Fibroblast of lung (primary cell): ENCODE data around the gene TRIM46. TPM values are rescaled to one million over a fixed set of nuclear protein-coding genes. Genes with fewer than 3 reads are reported as not detected.
"Not testable (repeated sequence)": the region's sequence is repeated elsewhere in the genome, so short reads cannot be mapped to it uniquely, and the experiment has no call there.

Experiments used
- DNase-seq, 2 donors: peaks; one replicate each; pipeline versions ENCODE4 v3.0.0 to v3.0.0-alpha.2; 2010; ENCODE audit warnings: low read depth in 2 of 2
- H2AFZ ChIP-seq: 2 replicates; pipeline ENCODE4 v1.5.1; 2012; ENCODE audit warnings: low read length, control low read depth, inconsistent platforms
- H3K27ac ChIP-seq: 2 replicates; pipeline ENCODE4 v1.5.1; 2011; ENCODE audit warnings: low read length, control low read depth; ENCODE audit not compliant: insufficient read depth
- H3K27me3 ChIP-seq: 2 replicates; pipeline ENCODE4 v1.5.1; 2011; ENCODE audit warnings: mild to moderate bottlenecking, low read length; ENCODE audit not compliant: control insufficient read depth, insufficient read depth
- H3K36me3 ChIP-seq: 2 replicates; pipeline ENCODE4 v1.5.1; 2011; ENCODE audit warnings: low read length; ENCODE audit not compliant: control insufficient read depth, insufficient read depth
- H3K4me1 ChIP-seq: 2 replicates; pipeline ENCODE4 v1.5.1; 2011; ENCODE audit warnings: low read length; ENCODE audit not compliant: control insufficient read depth, insufficient read depth; ENCODE audit errors: extremely low read depth
- H3K4me2 ChIP-seq: 2 replicates; pipeline ENCODE4 v1.5.1; 2011; ENCODE audit warnings: low read length, control low read depth; ENCODE audit not compliant: insufficient read depth; ENCODE audit errors: extremely low read depth
- H3K4me3 ChIP-seq, 4 experiments: fragments of 200-600 bp in 1 of 4; sonication (generic) in 1 of 4; replicated peaks in 1 of 4; 2 replicates each; pipeline ENCODE4 v1.5.1; 2011 to 2016; ENCODE audit warnings: low read length in 4 of 4, low read depth in 3 of 4, mild to moderate bottlenecking in 3 of 4, control low read depth in 2 of 4, inconsistent platforms in 1 of 4, mixed read lengths in 1 of 4; ENCODE audit not compliant: insufficient read depth in 1 of 4; ENCODE audit errors: control extremely low read depth in 1 of 4
- H3K79me2 ChIP-seq: 2 replicates; pipeline ENCODE4 v1.5.1; 2012; ENCODE audit warnings: mild to moderate bottlenecking, low read length, inconsistent platforms; ENCODE audit not compliant: control insufficient read depth, insufficient read depth
- H3K9ac ChIP-seq: 2 replicates; pipeline ENCODE4 v1.5.1; 2011; ENCODE audit warnings: mild to moderate bottlenecking, low read length, control low read depth; ENCODE audit not compliant: insufficient read depth
- H3K9me3 ChIP-seq: 2 replicates; pipeline ENCODE4 v1.5.1; 2012; ENCODE audit warnings: low read depth, low read length; ENCODE audit not compliant: control insufficient read depth, insufficient read depth
- H4K20me1 ChIP-seq: 2 replicates; pipeline ENCODE4 v1.5.1; 2011; ENCODE audit warnings: low read length; ENCODE audit not compliant: control insufficient read depth, insufficient read depth; ENCODE audit errors: extremely low read depth
- EZH2 ChIP-seq: IDR thresholded peaks from 2 replicates; pipeline ENCODE4 v1.5.1; 2012; ENCODE audit warnings: low read length, control low read depth, mild to moderate bottlenecking; ENCODE audit errors: missing control alignments
- polyA plus RNA-seq, 2 donors: library from polyadenylated mRNA; depleted of rRNA in 1 of 2; stranded (reverse) in 1 of 2; unstranded in 1 of 2; fragments of >200 nt; gene quantifications; 2 replicates each; pipeline ENCODE4 v1.2.1, GENCODE V29; 2011 to 2012; ENCODE audit warnings: missing spikeins in 1 of 2
- total RNA-seq: library from RNA; depleted of rRNA; stranded (reverse); fragments of >200 nt; gene quantifications from 2 replicates; pipeline ENCODE4 v1.2.1, GENCODE V29; 2014
- TF ChIP-seq, protein P1 (sequence below), 2 donors: IDR thresholded peaks in 1 of 2; conservative IDR thresholded peaks in 1 of 2; 1 replicate in 1 of 2; 2 replicates in 1 of 2; pipeline ENCODE4 v1.5.1; 2011 to 2012; ENCODE audit warnings: low read length in 2 of 2, control low read depth in 1 of 2, inconsistent platforms in 1 of 2, low read depth in 1 of 2, mild to moderate bottlenecking in 1 of 2

TRIM46 gene
- total and polyA plus RNA-seq, 2 donors (not counting 1 experiment from before 2014, with no cell fraction given), result 1.9 to 4.0 TPM

- Histone ChIP-seq H3K36me3 (no peaks in the 10 kb centered on the region), H4K20me1 (no peaks in the 10 kb centered on the region), H3K9me3 (no peaks in the 10 kb centered on the region), H3K4me2 (peak overlapping the region; percentile 81), H3K79me2 (peaks cover 11% of the 10 kb centered on the region), H3K4me3 (peak overlapping the region; percentile 40 to 81 (median 63)), H3K27ac (peak overlapping the region; percentile 86), H2AFZ (no peak overlapping the region), H3K9ac (peak overlapping the region; percentile 67), H3K4me1 (peaks cover 18% of the 10 kb centered on the region), H3K27me3 (no peaks in the 10 kb centered on the region)
- peak; percentile 35 to 37 for DNase-seq
- TF ChIP-seq, protein P1, sequence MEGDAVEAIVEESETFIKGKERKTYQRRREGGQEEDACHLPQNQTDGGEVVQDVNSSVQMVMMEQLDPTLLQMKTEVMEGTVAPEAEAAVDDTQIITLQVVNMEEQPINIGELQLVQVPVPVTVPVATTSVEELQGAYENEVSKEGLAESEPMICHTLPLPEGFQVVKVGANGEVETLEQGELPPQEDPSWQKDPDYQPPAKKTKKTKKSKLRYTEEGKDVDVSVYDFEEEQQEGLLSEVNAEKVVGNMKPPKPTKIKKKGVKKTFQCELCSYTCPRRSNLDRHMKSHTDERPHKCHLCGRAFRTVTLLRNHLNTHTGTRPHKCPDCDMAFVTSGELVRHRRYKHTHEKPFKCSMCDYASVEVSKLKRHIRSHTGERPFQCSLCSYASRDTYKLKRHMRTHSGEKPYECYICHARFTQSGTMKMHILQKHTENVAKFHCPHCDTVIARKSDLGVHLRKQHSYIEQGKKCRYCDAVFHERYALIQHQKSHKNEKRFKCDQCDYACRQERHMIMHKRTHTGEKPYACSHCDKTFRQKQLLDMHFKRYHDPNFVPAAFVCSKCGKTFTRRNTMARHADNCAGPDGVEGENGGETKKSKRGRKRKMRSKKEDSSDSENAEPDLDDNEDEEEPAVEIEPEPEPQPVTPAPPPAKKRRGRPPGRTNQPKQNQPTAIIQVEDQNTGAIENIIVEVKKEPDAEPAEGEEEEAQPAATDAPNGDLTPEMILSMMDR (conservative IDR thresholded peaks at IDR 0.05 in 1 of 2, IDR thresholded peaks at IDR 0.05 in 1 of 2; ENCODE audit: low read depth in 1 of 2, low read length in 2 of 2), result peak in 1 of 2 donors; percentile 4
- no peak for TF ChIP-seq EZH2
Measured at GRCh38 chr1:155226910-155227260, 53.2 kb downstream of the TRIM46 start.

DNA sequence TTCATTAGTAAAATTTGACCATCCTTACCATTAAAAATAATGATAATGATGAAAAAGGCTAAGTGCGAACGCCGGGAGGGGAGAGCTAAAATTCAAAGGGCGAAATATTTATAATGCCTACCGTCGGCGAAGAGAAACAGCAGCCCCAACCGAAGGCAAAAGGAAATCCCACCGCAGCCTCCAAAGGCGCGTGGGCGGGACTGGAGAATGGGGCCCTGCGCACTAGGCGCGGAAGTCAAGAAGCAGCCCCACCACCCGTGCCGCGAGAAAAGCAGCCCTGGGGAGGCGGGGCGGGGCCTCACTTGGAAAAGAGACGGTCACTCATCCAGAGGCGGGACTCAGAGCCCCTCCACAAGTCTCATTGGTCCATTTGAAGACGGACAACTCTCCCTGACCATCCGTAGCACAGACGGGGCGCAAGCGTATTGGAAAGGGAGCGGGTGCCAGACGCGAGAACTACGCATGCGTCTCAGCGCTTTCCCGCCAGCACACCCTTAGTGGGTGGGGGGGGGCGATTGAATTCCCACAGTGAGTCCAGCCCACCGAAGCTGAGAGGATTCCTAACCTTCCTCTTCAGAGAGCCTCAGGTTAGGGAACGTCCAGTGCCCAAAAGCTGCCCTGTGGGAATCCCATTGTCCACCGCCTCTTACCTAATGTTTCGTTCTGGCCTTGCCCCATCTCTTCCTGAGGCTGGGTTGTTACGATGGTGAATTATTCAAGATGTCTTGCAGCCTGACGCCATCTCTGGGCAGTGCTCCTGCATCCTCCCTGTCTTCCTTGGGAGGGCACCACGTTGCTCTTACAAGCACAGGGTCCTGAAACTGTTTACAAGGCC lies 53.8 kb downstream of the TRIM46 start:
- H2AFZ ChIP-seq, result peak overlapping the region; percentile 94
- no peaks in the 10 kb centered on the region for H4K20me1 ChIP-seq
- TF ChIP-seq EZH2, result no peak
- TF ChIP-seq, protein P1 (conservative IDR thresholded peaks at IDR 0.05 in 1 of 2, IDR thresholded peaks at IDR 0.05 in 1 of 2; ENCODE audit: low read depth in 1 of 2, low read length in 2 of 2), result no peak

DNA sequence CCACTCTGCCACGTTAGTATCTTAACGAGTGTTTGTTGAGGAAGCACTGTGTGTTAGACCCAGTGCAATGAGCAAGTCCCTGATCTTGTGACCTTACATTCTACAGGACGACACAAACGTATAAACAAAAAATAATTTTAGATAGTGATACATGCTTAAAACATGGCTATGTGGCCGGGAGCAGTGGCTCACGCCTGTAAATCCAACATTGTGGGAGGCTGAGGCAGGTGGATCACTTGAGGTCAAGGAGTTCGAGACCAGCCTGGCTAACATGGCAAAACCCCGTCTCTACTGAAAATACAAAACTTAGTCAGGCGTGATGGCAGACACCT lies 54.4 kb downstream of the TRIM46 start:
- peak overlapping the region; percentile 94 for H2AFZ ChIP-seq
- peaks cover 11% of the 10 kb centered on the region for H3K79me2 ChIP-seq
- peaks cover 18% of the 10 kb centered on the region for H3K4me1 ChIP-seq
- TF ChIP-seq, protein P1 (conservative IDR thresholded peaks at IDR 0.05 in 1 of 2, IDR thresholded peaks at IDR 0.05 in 1 of 2; ENCODE audit: low read depth in 1 of 2, low read length in 2 of 2), result no peak
- TF ChIP-seq EZH2, result no peak
- peak overlapping the region; percentile 40 to 55 (median 46) for H3K4me3 ChIP-seq
- H3K9ac ChIP-seq, result peak overlapping the region; percentile 63
- H3K36me3 ChIP-seq, result no peaks in the 10 kb centered on the region
- peak overlapping the region; percentile 69 for H3K4me2 ChIP-seq
- H3K27me3 ChIP-seq, result no peaks in the 10 kb centered on the region
- H3K9me3 ChIP-seq, result no peaks in the 10 kb centered on the region
- no peak for DNase-seq
- no peaks in the 10 kb centered on the region for H4K20me1 ChIP-seq
- peak overlapping the region; percentile 93 for H3K27ac ChIP-seq

More for the DNA sequence above, 53.8 kb downstream of the TRIM46 start:
- peak overlapping the region; percentile 40 to 81 (median 63) for H3K4me3 ChIP-seq
- peaks cover 18% of the 10 kb centered on the region for H3K4me1 ChIP-seq
- H3K9ac ChIP-seq, result peak overlapping the region; percentile 67
- peak overlapping the region; percentile 93 for H3K27ac ChIP-seq
- no peaks in the 10 kb centered on the region for H3K9me3 ChIP-seq
- H3K4me2 ChIP-seq, result peak overlapping the region; percentile 81
- peaks cover 11% of the 10 kb centered on the region for H3K79me2 ChIP-seq
- H3K36me3 ChIP-seq, result no peaks in the 10 kb centered on the region
- peak; percentile 97 to 99 for DNase-seq
- H3K27me3 ChIP-seq, result no peaks in the 10 kb centered on the region

GRCh38 chr1:155231302-155231701 lies 57.7 kb downstream of the TRIM46 start:
- not testable (repeated sequence) for H3K9ac ChIP-seq, DNase-seq, H3K4me2 ChIP-seq, H3K4me1 ChIP-seq, H3K27me3 ChIP-seq, H4K20me1 ChIP-seq, H3K36me3 ChIP-seq, H3K27ac ChIP-seq, H3K79me2 ChIP-seq, H3K9me3 ChIP-seq, H2AFZ ChIP-seq, H3K4me3 ChIP-seq
